Activated T-cell treated with anti-CD3 and anti-CD28 coated beads for 4 hours (primary cell): Measurements from ENCODE around the gene SSU72.
"Not testable (repeated sequence)": the region's sequence is repeated elsewhere in the genome, so short reads cannot be mapped to it uniquely, and the experiment has no call there.

Experiments used
- DNase-seq: peaks from one replicate; pipeline ENCODE4 v3.0.0-alpha.2; 2020

The SSU72 gene

GRCh38 chr1:1609822-1610485, 35.3 kb upstream of the SSU72 start:
- DNase-seq = no peak

GRCh38 chr1:1606232-1606631, 31.6 kb upstream of the SSU72 start:
- no peak for DNase-seq

GRCh38 chr1:1605724-1606123, 31.1 kb upstream of the SSU72 start:
- no peak for DNase-seq

- no peak for DNase-seq
Observed at GRCh38 chr1:1605034-1605591, 30.4 kb upstream of the SSU72 start.

GRCh38 chr1:1604374-1605033, 29.8 kb upstream of the SSU72 start:
- no peak for DNase-seq

- no peak for DNase-seq
Observed at GRCh38 chr1:1603671-1604373, 29.2 kb upstream of the SSU72 start.

- no peak for DNase-seq
Observed at GRCh38 chr1:1602968-1603506, 28.4 kb upstream of the SSU72 start.

GRCh38 chr1:1602304-1602967, 27.8 kb upstream of the SSU72 start:
- DNase-seq = no peak

- DNase-seq = no peak
Observed at GRCh38 chr1:1601564-1602303, 27.1 kb upstream of the SSU72 start.

- no peak for DNase-seq
Observed at GRCh38 chr1:1600861-1601563, 26.3 kb upstream of the SSU72 start.

- no peak for DNase-seq
Observed at GRCh38 chr1:1599935-1600860, 25.5 kb upstream of the SSU72 start, which contains the start of gene FNDC10. FNDC10 (minus strand) TSS chr1:1600135; CDS start chr1:1600015, 120 bp downstream.

GRCh38 chr1:1599030-1599934, 24.6 kb upstream of the SSU72 start:
- no peak for DNase-seq

GRCh38 chr1:1598720-1599029, 24.0 kb upstream of the SSU72 start:
- no peak for DNase-seq

- DNase-seq = no peak
Observed at GRCh38 chr1:1598051-1598719, 23.5 kb upstream of the SSU72 start.

GRCh38 chr1:1597275-1597930, 22.7 kb upstream of the SSU72 start:
- DNase-seq = no peak

- no peak for DNase-seq
Observed at GRCh38 chr1:1596493-1597274, 22.0 kb upstream of the SSU72 start.

- DNase-seq = not testable (repeated sequence)
Observed at GRCh38 chr1:1595341-1595740, 20.7 kb upstream of the SSU72 start.
